ENCODE measurements around the gene STAC2. TPM values are rescaled to one million over a fixed set of nuclear protein-coding genes. Genes with fewer than 3 reads are reported as not detected.
A peak's percentile ranks its signal among the peaks of the same experiment; 100 is the strongest.

Gene STAC2
- total and polyA plus RNA-seq, 2 donors (not counting 1 experiment from before 2014, with no cell fraction given), result not detected

DNA sequence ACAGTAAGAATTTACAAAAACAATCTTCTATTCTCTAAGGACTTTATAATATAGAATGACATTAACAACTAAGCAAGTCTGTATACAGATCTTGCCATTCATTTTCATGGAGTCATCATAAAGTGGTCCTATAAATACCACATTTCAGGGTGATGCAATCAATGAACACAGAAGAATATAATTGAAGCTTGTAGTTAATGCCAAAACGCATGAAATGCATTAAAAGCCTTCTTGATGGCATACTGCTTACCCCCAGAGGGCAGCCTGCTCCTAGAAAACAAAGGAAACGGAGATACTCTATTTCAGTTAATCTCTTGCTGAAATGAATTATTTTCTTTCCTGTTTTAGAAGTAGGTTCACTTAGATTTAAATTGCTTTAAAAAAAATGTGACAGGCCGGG, 45.2 kb upstream of the STAC2 start:
- Histone ChIP-seq H3K4me1 (ENCODE audit: control insufficient read depth in 2 of 2, insufficient read depth in 2 of 2, low read length in 2 of 2) (no peaks in the 10 kb centered on the region), H4K20me1 (ENCODE audit: control insufficient read depth, insufficient read depth, low read length, poor library complexity, severe bottlenecking) (no peaks in the 10 kb centered on the region), H2AFZ (ENCODE audit: insufficient read depth, low read depth, low read length, poor library complexity, severe bottlenecking) (no peak overlapping the region), H3K27ac (ENCODE audit: low read length in 2 of 2) (no peak overlapping the region), H3K27me3 (replicated peaks in 1 of 4; ENCODE audit: control extremely low read depth in 1 of 4, control insufficient read depth in 3 of 4, insufficient read depth in 4 of 4, low read length in 3 of 4) (no peaks in the 10 kb centered on the region), H3K4me3 (ENCODE audit: control extremely low read depth in 1 of 5, extremely low read depth in 1 of 5, insufficient read depth in 1 of 5, low read depth in 2 of 5, low read length in 4 of 5) (no peak overlapping the region), H3K9me3 (ENCODE audit: control extremely low read depth in 1 of 3, control insufficient read depth in 2 of 3, insufficient read depth in 1 of 3, low read length in 2 of 3) (no peaks in the 10 kb centered on the region), H3K36me3 (replicated peaks in 1 of 2; ENCODE audit: control extremely low read depth in 1 of 2, control insufficient read depth in 1 of 2, extremely low read depth in 1 of 2, insufficient read depth in 2 of 2, low read length in 1 of 2) (peaks cover 0 to 46% of the 10 kb centered on the region in 2 experiments), H3K79me2 (ENCODE audit: control insufficient read depth, insufficient read depth, low read length) (no peaks in the 10 kb centered on the region), H3K9ac (ENCODE audit: low read length) (no peak overlapping the region), H3K4me2 (replicated peaks; ENCODE audit: low read depth, low read length, poor library complexity, severe bottlenecking) (no peak overlapping the region)
- DNase-seq (peak; percentile 13), ATAC-seq (ENCODE audit: low read depth) (no peak)
- Mint-ChIP-seq H3K27me3 (no peaks in the 10 kb centered on the region), H3K9me3 (ENCODE audit: insufficient read depth) (no peaks in the 10 kb centered on the region), H3K4me1 (no peaks in the 10 kb centered on the region), H3K27ac (no peak overlapping the region), H3K4me3 (no peak overlapping the region)
- 83% methylated on average over 1 of the region's 3 CpGs for WGBS (ENCODE audit: insufficient coverage)
- intact Hi-C loops (cut with micrococcal nuclease), result loop anchor here (10.0 kb wide), 1 partner anchor 134 kb away; the partner anchor contains the start of gene FBXL20
- POLR2A ChIA-PET, result no interaction called here
- TF ChIP-seq, protein P1, sequence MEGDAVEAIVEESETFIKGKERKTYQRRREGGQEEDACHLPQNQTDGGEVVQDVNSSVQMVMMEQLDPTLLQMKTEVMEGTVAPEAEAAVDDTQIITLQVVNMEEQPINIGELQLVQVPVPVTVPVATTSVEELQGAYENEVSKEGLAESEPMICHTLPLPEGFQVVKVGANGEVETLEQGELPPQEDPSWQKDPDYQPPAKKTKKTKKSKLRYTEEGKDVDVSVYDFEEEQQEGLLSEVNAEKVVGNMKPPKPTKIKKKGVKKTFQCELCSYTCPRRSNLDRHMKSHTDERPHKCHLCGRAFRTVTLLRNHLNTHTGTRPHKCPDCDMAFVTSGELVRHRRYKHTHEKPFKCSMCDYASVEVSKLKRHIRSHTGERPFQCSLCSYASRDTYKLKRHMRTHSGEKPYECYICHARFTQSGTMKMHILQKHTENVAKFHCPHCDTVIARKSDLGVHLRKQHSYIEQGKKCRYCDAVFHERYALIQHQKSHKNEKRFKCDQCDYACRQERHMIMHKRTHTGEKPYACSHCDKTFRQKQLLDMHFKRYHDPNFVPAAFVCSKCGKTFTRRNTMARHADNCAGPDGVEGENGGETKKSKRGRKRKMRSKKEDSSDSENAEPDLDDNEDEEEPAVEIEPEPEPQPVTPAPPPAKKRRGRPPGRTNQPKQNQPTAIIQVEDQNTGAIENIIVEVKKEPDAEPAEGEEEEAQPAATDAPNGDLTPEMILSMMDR (IDR thresholded peaks at IDR 0.05), result peak; percentile 21
- TF ChIP-seq EZH2 (IDR thresholded peaks at IDR 0.05; ENCODE audit: borderline replicate concordance, insufficient read depth, low read depth, low read length, poor library complexity, severe bottlenecking), result no peak
- CTCF ChIA-PET, result no interaction called here

DNA sequence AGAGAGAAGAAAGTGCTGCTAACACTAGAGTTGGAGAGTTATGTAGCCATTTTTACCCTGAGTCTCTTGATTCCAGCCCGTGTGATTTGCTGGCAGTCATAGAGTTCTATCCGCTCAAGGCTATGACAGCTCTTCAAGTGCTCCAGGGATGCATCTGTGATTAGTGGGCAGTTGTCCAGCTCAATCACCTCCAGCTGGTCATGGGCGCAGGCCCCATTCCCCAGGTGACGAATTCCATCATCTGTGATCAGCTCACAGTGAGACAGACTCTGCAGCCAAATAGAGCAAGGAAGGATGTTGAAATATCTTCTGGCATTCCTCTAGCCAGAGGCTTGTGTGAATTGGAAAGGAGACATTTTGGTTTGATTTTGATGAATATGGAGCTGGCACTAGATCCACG, 38.4 kb upstream of the STAC2 start:
- Mint-ChIP-seq H3K9me3 (ENCODE audit: insufficient read depth) (no peaks in the 10 kb centered on the region), H3K4me1 (no peaks in the 10 kb centered on the region), H3K4me3 (no peak overlapping the region), H3K27me3 (no peaks in the 10 kb centered on the region), H3K27ac (no peak overlapping the region)
- no peak overlapping the region for H3K9ac ChIP-seq (ENCODE audit: low read length)
- no peaks in the 10 kb centered on the region for H3K4me1 ChIP-seq (ENCODE audit: control insufficient read depth in 2 of 2, insufficient read depth in 2 of 2, low read length in 2 of 2)
- H3K9me3 ChIP-seq (ENCODE audit: control extremely low read depth in 1 of 3, control insufficient read depth in 2 of 3, insufficient read depth in 1 of 3, low read length in 2 of 3), result no peaks in the 10 kb centered on the region
- no peak overlapping the region for H3K4me3 ChIP-seq (ENCODE audit: control extremely low read depth in 1 of 5, extremely low read depth in 1 of 5, insufficient read depth in 1 of 5, low read depth in 2 of 5, low read length in 4 of 5)
- H3K36me3 ChIP-seq (replicated peaks in 1 of 2; ENCODE audit: control extremely low read depth in 1 of 2, control insufficient read depth in 1 of 2, extremely low read depth in 1 of 2, insufficient read depth in 2 of 2, low read length in 1 of 2), result peaks cover 7 to 54% of the 10 kb centered on the region in 2 experiments
- POLR2A ChIA-PET, result no interaction called here
- intact Hi-C loops (cut with micrococcal nuclease), result no loop called here
- H4K20me1 ChIP-seq (ENCODE audit: control insufficient read depth, insufficient read depth, low read length, poor library complexity, severe bottlenecking), result no peaks in the 10 kb centered on the region
- H3K79me2 ChIP-seq (ENCODE audit: control insufficient read depth, insufficient read depth, low read length), result no peaks in the 10 kb centered on the region
- no peak overlapping the region for H3K4me2 ChIP-seq (replicated peaks; ENCODE audit: low read depth, low read length, poor library complexity, severe bottlenecking)
- CTCF ChIA-PET, result interaction anchor here (0.7 to 3.1 kb wide), 2 partner anchors 21 to 58 kb away, joined by 6 to 15 read pairs; no protein-coding TSS in a partner anchor
- no peak overlapping the region for H3K27ac ChIP-seq (ENCODE audit: low read length in 2 of 2)
- 97% methylated on average over 4 of the region's 5 CpGs for WGBS (ENCODE audit: insufficient coverage)
- H3K27me3 ChIP-seq (replicated peaks in 1 of 4; ENCODE audit: control extremely low read depth in 1 of 4, control insufficient read depth in 3 of 4, insufficient read depth in 4 of 4, low read length in 3 of 4), result no peaks in the 10 kb centered on the region
- DNase-seq (no peak), ATAC-seq (ENCODE audit: low read depth) (no peak)
- no peak overlapping the region for H2AFZ ChIP-seq (ENCODE audit: insufficient read depth, low read depth, low read length, poor library complexity, severe bottlenecking)
- TF ChIP-seq, protein P1 (IDR thresholded peaks at IDR 0.05), result no peak
- TF ChIP-seq EZH2 (IDR thresholded peaks at IDR 0.05; ENCODE audit: borderline replicate concordance, insufficient read depth, low read depth, low read length, poor library complexity, severe bottlenecking), result no peak
